ENCODE measurements around the gene PTPRE.

GRCh38 chr10:128116187-128116586 is 209.3 kb downstream of the PTPRE start:
- TF ChIP-seq EZH2 (IDR thresholded peaks at IDR 0.05; ENCODE audit: borderline replicate concordance, insufficient read depth, low read length, poor library complexity, severe bottlenecking) (no peak), RAD21 (conservative IDR thresholded peaks at IDR 0.05) (no peak), POLR2AphosphoS5 (IDR thresholded peaks at IDR 0.05) (peak; percentile 97), SMC3 (conservative IDR thresholded peaks at IDR 0.05; ENCODE audit: poor library complexity) (no peak), EP300 (conservative IDR thresholded peaks at IDR 0.05; ENCODE audit: poor library complexity, severe bottlenecking) (peak; percentile 99)
- TF ChIP-seq, protein P1, sequence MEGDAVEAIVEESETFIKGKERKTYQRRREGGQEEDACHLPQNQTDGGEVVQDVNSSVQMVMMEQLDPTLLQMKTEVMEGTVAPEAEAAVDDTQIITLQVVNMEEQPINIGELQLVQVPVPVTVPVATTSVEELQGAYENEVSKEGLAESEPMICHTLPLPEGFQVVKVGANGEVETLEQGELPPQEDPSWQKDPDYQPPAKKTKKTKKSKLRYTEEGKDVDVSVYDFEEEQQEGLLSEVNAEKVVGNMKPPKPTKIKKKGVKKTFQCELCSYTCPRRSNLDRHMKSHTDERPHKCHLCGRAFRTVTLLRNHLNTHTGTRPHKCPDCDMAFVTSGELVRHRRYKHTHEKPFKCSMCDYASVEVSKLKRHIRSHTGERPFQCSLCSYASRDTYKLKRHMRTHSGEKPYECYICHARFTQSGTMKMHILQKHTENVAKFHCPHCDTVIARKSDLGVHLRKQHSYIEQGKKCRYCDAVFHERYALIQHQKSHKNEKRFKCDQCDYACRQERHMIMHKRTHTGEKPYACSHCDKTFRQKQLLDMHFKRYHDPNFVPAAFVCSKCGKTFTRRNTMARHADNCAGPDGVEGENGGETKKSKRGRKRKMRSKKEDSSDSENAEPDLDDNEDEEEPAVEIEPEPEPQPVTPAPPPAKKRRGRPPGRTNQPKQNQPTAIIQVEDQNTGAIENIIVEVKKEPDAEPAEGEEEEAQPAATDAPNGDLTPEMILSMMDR (IDR thresholded peaks at IDR 0.05; ENCODE audit: poor library complexity, severe bottlenecking): no peak
- TF ChIP-seq, protein P2, sequence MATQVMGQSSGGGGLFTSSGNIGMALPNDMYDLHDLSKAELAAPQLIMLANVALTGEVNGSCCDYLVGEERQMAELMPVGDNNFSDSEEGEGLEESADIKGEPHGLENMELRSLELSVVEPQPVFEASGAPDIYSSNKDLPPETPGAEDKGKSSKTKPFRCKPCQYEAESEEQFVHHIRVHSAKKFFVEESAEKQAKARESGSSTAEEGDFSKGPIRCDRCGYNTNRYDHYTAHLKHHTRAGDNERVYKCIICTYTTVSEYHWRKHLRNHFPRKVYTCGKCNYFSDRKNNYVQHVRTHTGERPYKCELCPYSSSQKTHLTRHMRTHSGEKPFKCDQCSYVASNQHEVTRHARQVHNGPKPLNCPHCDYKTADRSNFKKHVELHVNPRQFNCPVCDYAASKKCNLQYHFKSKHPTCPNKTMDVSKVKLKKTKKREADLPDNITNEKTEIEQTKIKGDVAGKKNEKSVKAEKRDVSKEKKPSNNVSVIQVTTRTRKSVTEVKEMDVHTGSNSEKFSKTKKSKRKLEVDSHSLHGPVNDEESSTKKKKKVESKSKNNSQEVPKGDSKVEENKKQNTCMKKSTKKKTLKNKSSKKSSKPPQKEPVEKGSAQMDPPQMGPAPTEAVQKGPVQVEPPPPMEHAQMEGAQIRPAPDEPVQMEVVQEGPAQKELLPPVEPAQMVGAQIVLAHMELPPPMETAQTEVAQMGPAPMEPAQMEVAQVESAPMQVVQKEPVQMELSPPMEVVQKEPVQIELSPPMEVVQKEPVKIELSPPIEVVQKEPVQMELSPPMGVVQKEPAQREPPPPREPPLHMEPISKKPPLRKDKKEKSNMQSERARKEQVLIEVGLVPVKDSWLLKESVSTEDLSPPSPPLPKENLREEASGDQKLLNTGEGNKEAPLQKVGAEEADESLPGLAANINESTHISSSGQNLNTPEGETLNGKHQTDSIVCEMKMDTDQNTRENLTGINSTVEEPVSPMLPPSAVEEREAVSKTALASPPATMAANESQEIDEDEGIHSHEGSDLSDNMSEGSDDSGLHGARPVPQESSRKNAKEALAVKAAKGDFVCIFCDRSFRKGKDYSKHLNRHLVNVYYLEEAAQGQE (IDR thresholded peaks at IDR 0.05; ENCODE audit: borderline replicate concordance): no peak

Measured in neural cell (in vitro differentiated cells).